M059J (cell line): ENCODE results near the gene AP2A1. TPM values are rescaled to one million over a fixed set of nuclear protein-coding genes. Genes with fewer than 3 reads are reported as not detected.
"Not testable (repeated sequence)": the region's sequence is repeated elsewhere in the genome, so short reads cannot be mapped to it uniquely, and the experiment has no call there.

Source experiments
- DNase-seq: peaks from one replicate; pipeline ENCODE4 v3.0.0-alpha.2; 2012; ENCODE audit warnings: low read depth
- total RNA-seq: library from RNA; depleted of rRNA; stranded (reverse); fragments of >200 nt; shearing (Covaris generic); gene quantifications from 2 replicates; pipeline ENCODE4 v1.2.3, GENCODE V29; 2014

Gene AP2A1
- total RNA-seq, 1 experiment from 2014 or later = 113 TPM

- DNase-seq = peak; percentile 98
Measured at GRCh38 chr19:49812997-49813861, 46.4 kb downstream of the AP2A1 start, which contains the start of gene FUZ. FUZ (minus strand) TSS chr19:49813292; CDS start chr19:49813106, 186 bp downstream.

- no peak for DNase-seq
Measured at GRCh38 chr19:49814010-49814409, 47.2 kb downstream of the AP2A1 start.

- no peak for DNase-seq
Measured at GRCh38 chr19:49816590-49816989, 49.8 kb downstream of the AP2A1 start.

- DNase-seq = peak; percentile 84
Measured at GRCh38 chr19:49817964-49818648, 51.3 kb downstream of the AP2A1 start, which contains the start of gene MED25. MED25 (plus strand) TSS chr19:49818289; CDS start chr19:49818342, 53 bp downstream.

GRCh38 chr19:49818649-49819370 lies 52.0 kb downstream of the AP2A1 start:
- no peak for DNase-seq

GRCh38 chr19:49819452-49820115 lies 52.8 kb downstream of the AP2A1 start:
- not testable (repeated sequence) for DNase-seq

GRCh38 chr19:49820125-49820524 lies 53.3 kb downstream of the AP2A1 start:
- DNase-seq = no peak

GRCh38 chr19:49823472-49823871 lies 56.7 kb downstream of the AP2A1 start:
- no peak for DNase-seq

- DNase-seq = no peak
Measured at GRCh38 chr19:49824662-49825061, 57.9 kb downstream of the AP2A1 start.

GRCh38 chr19:49827034-49827433 lies 60.2 kb downstream of the AP2A1 start:
- DNase-seq = no peak

GRCh38 chr19:49829200-49829599 lies 62.4 kb downstream of the AP2A1 start:
- no peak for DNase-seq

- no peak for DNase-seq
Measured at GRCh38 chr19:49829721-49830120, 62.9 kb downstream of the AP2A1 start.

GRCh38 chr19:49830766-49831165 lies 64.0 kb downstream of the AP2A1 start:
- DNase-seq = no peak

- no peak for DNase-seq
Measured at GRCh38 chr19:49831592-49831991, 64.8 kb downstream of the AP2A1 start.

- no peak for DNase-seq
Measured at GRCh38 chr19:49832556-49832955, 65.8 kb downstream of the AP2A1 start.

- DNase-seq = no peak
Measured at GRCh38 chr19:49833599-49833998, 66.8 kb downstream of the AP2A1 start.

GRCh38 chr19:49835562-49835961 lies 68.8 kb downstream of the AP2A1 start:
- no peak for DNase-seq

GRCh38 chr19:49836176-49837008 lies 69.6 kb downstream of the AP2A1 start:
- DNase-seq = no peak

GRCh38 chr19:49837009-49837310 lies 70.2 kb downstream of the AP2A1 start:
- no peak for DNase-seq

- DNase-seq = no peak
Measured at GRCh38 chr19:49837425-49837824, 70.6 kb downstream of the AP2A1 start.
